ENCODE measurements around the gene ZDHHC8. TPM values are rescaled to one million over a fixed set of nuclear protein-coding genes. Genes with fewer than 3 reads are reported as not detected.

ZDHHC8 gene
- total RNA-seq, 2 donors from 2014 or later, result 20.0 to 21.4 TPM

DNA sequence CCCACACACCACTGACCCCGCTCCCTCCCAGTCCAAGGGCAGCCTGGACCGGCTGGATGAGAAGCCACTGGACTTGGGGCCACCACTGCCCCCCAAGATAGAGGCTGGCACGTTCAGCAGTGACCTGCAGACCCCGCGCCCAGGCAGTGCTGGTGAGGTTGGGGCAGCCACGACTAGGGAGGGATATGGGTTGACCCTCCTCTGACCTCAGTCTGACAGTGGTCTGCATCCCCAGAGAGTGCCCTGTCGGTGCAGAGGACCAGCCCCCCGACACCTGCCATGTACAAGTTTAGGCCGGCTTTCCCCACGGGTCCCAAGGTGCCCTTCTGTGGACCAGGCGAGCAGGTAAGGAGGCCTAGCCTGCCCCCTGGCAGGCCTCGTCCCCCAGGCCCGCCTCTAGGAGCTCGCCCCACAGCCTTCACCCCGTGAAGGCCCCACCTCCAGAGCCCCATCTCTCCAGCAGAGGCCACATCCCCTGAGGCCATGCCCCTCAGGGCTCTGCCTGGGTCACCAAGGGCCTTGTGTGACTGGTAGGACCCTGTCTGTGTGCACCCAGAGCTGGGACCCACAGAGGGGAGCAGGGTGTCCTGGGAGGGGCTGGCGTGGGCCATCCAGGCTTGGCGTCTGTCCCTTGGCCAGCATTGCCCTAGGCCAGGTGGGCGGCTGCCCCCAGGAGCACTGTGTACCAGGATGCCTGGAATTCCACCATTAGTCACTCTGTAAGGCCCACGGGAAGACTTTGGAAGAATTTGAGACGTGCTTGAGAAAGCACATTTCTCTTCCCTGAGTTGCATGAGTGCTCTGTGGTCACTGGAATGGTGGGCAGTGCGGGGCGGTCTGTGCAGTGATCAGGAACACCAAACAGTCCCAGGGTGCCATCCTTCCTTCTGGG, 9.8 kb downstream of the ZDHHC8 start:
- DNase-seq (no peak), ATAC-seq (no peak)
- no peaks in the 10 kb centered on the region for H3K36me3 ChIP-seq (replicated peaks in 1 of 2; ENCODE audit: insufficient read depth in 1 of 2, low read depth in 2 of 2)
- no peak overlapping the region for H3K27ac ChIP-seq
- no peaks in the 10 kb centered on the region for H3K27me3 ChIP-seq
- intact Hi-C loops (cut with DNase I), result no loop called here
- TF ChIP-seq, protein P1, sequence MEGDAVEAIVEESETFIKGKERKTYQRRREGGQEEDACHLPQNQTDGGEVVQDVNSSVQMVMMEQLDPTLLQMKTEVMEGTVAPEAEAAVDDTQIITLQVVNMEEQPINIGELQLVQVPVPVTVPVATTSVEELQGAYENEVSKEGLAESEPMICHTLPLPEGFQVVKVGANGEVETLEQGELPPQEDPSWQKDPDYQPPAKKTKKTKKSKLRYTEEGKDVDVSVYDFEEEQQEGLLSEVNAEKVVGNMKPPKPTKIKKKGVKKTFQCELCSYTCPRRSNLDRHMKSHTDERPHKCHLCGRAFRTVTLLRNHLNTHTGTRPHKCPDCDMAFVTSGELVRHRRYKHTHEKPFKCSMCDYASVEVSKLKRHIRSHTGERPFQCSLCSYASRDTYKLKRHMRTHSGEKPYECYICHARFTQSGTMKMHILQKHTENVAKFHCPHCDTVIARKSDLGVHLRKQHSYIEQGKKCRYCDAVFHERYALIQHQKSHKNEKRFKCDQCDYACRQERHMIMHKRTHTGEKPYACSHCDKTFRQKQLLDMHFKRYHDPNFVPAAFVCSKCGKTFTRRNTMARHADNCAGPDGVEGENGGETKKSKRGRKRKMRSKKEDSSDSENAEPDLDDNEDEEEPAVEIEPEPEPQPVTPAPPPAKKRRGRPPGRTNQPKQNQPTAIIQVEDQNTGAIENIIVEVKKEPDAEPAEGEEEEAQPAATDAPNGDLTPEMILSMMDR (IDR thresholded peaks at IDR 0.05), result no peak
- TF ChIP-seq POLR2A (IDR thresholded peaks at IDR 0.05), result no peak
- H3K4me3 ChIP-seq, result no peak overlapping the region
- WGBS, 2 donors, result 88 to 94% methylated on average over 3 to 16 of the region's 22 CpGs
- H3K4me1 ChIP-seq, result peaks cover 10% of the 10 kb centered on the region
- no peaks in the 10 kb centered on the region for H3K9me3 ChIP-seq

DNA sequence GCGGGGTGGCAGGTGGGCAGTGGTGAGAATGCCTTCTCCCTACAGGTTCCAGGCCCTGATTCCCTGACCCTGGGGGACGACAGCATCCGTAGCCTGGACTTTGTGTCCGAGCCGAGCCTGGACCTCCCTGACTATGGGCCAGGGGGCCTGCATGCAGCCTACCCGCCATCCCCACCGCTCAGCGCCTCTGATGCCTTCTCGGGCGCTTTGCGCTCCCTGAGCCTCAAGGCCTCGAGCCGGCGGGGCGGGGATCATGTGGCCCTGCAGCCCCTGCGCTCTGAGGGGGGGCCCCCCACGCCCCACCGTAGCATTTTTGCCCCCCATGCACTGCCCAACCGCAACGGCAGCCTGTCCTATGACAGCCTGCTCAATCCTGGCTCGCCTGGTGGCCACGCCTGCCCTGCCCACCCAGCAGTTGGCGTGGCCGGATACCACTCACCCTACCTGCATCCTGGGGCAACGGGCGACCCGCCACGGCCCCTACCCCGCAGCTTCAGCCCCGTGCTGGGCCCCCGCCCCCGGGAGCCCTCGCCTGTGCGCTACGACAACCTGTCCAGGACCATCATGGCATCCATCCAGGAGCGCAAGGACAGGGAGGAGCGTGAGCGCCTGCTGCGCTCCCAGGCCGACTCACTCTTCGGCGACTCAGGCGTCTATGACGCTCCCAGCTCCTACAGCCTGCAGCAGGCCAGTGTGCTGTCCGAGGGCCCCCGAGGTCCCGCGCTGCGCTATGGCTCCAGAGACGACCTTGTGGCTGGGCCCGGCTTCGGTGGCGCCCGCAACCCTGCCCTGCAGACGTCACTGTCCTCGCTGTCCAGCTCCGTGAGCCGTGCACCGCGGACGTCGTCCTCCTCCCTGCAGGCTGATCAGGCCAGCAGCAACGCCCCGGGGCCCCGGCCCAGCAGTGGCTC, 11.4 kb downstream of the ZDHHC8 start:
- Histone ChIP-seq H3K4me1 (peaks cover 5% of the 10 kb centered on the region), H3K36me3 (replicated peaks in 1 of 2; ENCODE audit: insufficient read depth in 1 of 2, low read depth in 2 of 2) (no peaks in the 10 kb centered on the region), H3K27ac (no peak overlapping the region), H3K27me3 (no peaks in the 10 kb centered on the region), H3K9me3 (no peaks in the 10 kb centered on the region), H3K4me3 (no peak overlapping the region)
- WGBS, 2 donors, result 93 to 94% methylated on average over 30 to 63 of the region's 65 CpGs
- DNase-seq, result no peak
- no peak for ATAC-seq
- TF ChIP-seq POLR2A (IDR thresholded peaks at IDR 0.05), result no peak
- TF ChIP-seq, protein P1 (IDR thresholded peaks at IDR 0.05), result no peak
- intact Hi-C loops (cut with DNase I), result no loop called here

DNA sequence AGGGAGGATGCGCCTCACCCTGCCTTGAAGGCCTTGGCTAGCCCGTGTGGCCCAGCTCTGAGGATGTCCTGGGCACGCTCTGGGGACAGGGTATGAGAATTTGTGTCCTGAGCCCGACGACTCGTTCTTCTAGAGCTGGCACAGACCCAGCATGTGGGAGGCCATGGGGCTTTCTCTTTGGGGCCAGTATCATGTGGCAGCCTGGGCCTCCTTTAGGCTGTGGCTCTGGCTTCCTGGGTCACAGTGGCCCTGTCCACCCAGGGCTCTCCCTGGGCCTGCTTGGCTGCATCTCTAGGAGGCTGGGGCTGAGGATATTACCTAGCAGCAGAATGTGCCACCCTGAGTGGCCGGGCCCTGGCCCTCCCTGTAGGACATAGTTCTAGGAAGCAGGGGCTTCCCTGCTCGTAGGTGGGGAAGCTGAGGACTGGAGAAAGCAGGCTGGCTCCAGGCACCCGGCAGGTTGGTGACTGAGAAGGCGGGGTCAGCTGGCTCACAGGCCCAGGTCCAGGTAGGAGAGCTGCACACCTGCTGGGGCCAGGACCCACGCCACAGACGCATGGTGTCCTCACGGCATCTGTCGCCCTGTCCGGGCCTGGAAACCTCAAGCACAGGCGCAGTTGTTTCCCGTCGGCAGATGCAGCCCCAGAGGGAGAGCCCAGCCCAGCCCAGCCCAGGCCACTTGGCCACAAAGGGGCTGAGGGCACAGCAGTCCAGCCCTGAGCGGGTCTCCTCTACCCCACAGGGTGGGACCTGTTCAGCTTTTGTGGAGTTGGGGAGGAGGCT, 12.5 kb downstream of the ZDHHC8 start:
- no peaks in the 10 kb centered on the region for H3K36me3 ChIP-seq (replicated peaks in 1 of 2; ENCODE audit: insufficient read depth in 1 of 2, low read depth in 2 of 2)
- TF ChIP-seq POLR2A (IDR thresholded peaks at IDR 0.05), result no peak
- TF ChIP-seq, protein P1 (IDR thresholded peaks at IDR 0.05), result no peak
- intact Hi-C loops (cut with DNase I), result no loop called here
- ATAC-seq, result no peak
- no peak overlapping the region for H3K27ac ChIP-seq
- 89 to 96% methylated on average over 4 to 19 of the region's 19 CpGs for WGBS, 2 donors
- no peak for DNase-seq
- H3K27me3 ChIP-seq, result no peaks in the 10 kb centered on the region
- H3K4me3 ChIP-seq, result no peak overlapping the region
- H3K9me3 ChIP-seq, result no peaks in the 10 kb centered on the region
- H3K4me1 ChIP-seq, result no peaks in the 10 kb centered on the region

DNA sequence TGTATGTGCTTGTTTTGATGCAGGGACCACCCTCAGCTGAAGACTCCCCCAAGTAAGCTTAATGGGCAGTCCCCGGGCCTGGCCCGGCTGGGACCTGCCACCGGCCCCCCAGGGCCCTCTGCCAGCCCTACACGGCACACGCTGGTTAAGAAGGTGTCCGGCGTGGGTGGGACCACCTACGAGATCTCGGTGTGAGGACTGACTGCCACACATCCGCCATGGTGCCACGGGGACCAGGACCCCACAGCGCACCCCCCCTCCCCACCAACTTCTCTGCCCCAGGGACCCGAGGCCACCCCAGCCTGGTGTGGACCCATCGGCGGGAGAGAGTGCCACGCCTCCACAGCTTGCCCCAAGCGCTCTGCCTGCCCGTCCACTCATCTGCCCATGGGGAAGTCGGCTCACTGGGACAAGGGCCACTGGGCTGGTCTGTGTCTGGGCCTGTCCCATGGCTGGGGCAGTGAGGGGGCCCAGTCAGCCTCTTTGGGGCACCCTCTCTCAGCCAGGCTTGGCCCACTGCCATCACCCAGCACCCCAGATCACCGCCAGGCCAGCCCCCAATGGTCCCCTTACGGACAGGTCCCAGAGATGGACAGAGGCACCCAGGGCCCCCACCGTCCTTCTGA, 13.7 kb downstream of the ZDHHC8 start:
- Histone ChIP-seq H3K4me3 (no peak overlapping the region), H3K9me3 (no peaks in the 10 kb centered on the region), H3K36me3 (replicated peaks in 1 of 2; ENCODE audit: insufficient read depth in 1 of 2, low read depth in 2 of 2) (no peaks in the 10 kb centered on the region), H3K27me3 (no peaks in the 10 kb centered on the region), H3K27ac (no peak overlapping the region), H3K4me1 (no peaks in the 10 kb centered on the region)
- WGBS, 2 donors, result 90 to 94% methylated on average over 10 of the region's 22 CpGs
- ATAC-seq, result no peak
- no peak for DNase-seq
- intact Hi-C loops (cut with DNase I), result no loop called here
- TF ChIP-seq, protein P1 (IDR thresholded peaks at IDR 0.05), result no peak
- no peak for TF ChIP-seq POLR2A (IDR thresholded peaks at IDR 0.05)
